RWPE2 (cell line): ENCODE data around the gene TOR1A.
A peak's percentile ranks its signal among the peaks of the same experiment; 100 is the strongest.

Source experiments
- ATAC-seq: fragments of 200-7000 bp; cut with Tn5 transposase; 3 replicates; pipeline ENCODE4 v1.9.1; 2021; ENCODE audit warnings: low read depth
- DNase-seq: peaks from one replicate; pipeline ENCODE4 v3.0.0-alpha.2; 2020; ENCODE audit warnings: low spot score
- H3K27ac ChIP-seq: fragments of 450-650 bp; 2 replicates; pipeline ENCODE4 v1.5.1; 2017; ENCODE audit warnings: mild to moderate bottlenecking; ENCODE audit not compliant: poor library complexity, severe bottlenecking
- H3K27me3 ChIP-seq: fragments of 250-450 bp; sonication (Bioruptor Pico); 2 replicates; pipeline ENCODE4 v1.5.1; 2021; ENCODE audit warnings: mild to moderate bottlenecking, moderate library complexity; ENCODE audit not compliant: insufficient read depth, poor library complexity, severe bottlenecking
- H3K36me3 ChIP-seq: fragments of 250-450 bp; sonication (Bioruptor Pico); 2 replicates; pipeline ENCODE4 v1.5.1; 2020; ENCODE audit warnings: low read depth, mild to moderate bottlenecking, moderate library complexity
- H3K4me1 ChIP-seq: fragments of 250-450 bp; sonication (Bioruptor Pico); 2 replicates; pipeline ENCODE4 v1.5.1; 2021; ENCODE audit warnings: mild to moderate bottlenecking, moderate library complexity; ENCODE audit not compliant: insufficient read depth, poor library complexity, severe bottlenecking
- H3K4me3 ChIP-seq: fragments of 250-450 bp; sonication (Bioruptor Pico); 2 replicates; pipeline ENCODE4 v1.5.1; 2021; ENCODE audit warnings: mild to moderate bottlenecking, moderate library complexity; ENCODE audit not compliant: severe bottlenecking
- H3K9me3 ChIP-seq: fragments of 250-450 bp; sonication (Bioruptor Pico); 2 replicates; pipeline ENCODE4 v1.5.1; 2021; ENCODE audit warnings: mild to moderate bottlenecking, moderate library complexity; ENCODE audit not compliant: severe bottlenecking
- CTCF ChIP-seq: fragments of 450-650 bp; IDR thresholded peaks from one replicate; pipeline ENCODE4 v1.5.1; 2017; ENCODE audit warnings: mild to moderate bottlenecking, moderate library complexity; ENCODE audit not compliant: poor library complexity, severe bottlenecking

Gene TOR1A

GRCh38 chr9:129823935-129824601, at the start of gene TOR1A:
Gene TOR1A (minus strand): TSS chr9:129824136. CDS start chr9:129824085, 51 bp downstream.
- H3K4me1 ChIP-seq: no peaks in the 10 kb centered on the region
- no peaks in the 10 kb centered on the region for H3K9me3 ChIP-seq
- H3K4me3 ChIP-seq: peak within 1 kb of the TSS; percentile 76
- TF ChIP-seq CTCF: no peak
- peak within 1 kb of the TSS; percentile 65 for H3K27ac ChIP-seq
- DNase-seq (peak; percentile 84), ATAC-seq (peak; percentile 86)
- H3K36me3 ChIP-seq: peaks cover 41% of the 10 kb centered on the region
- no peaks in the 10 kb centered on the region for H3K27me3 ChIP-seq

GRCh38 chr9:129871046-129871445, 47.1 kb upstream of the TOR1A start:
- ATAC-seq (no peak), DNase-seq (no peak)
- Histone ChIP-seq H3K9me3 (no peaks in the 10 kb centered on the region), H3K36me3 (no peaks in the 10 kb centered on the region), H3K27ac (no peak overlapping the region), H3K4me1 (no peaks in the 10 kb centered on the region), H3K4me3 (no peak overlapping the region), H3K27me3 (no peaks in the 10 kb centered on the region)
- TF ChIP-seq CTCF: no peak

- Histone ChIP-seq H3K4me3 (no peak overlapping the region), H3K9me3 (no peaks in the 10 kb centered on the region), H3K27ac (no peak overlapping the region), H3K36me3 (peaks cover 5% of the 10 kb centered on the region), H3K4me1 (no peaks in the 10 kb centered on the region), H3K27me3 (no peaks in the 10 kb centered on the region)
- TF ChIP-seq CTCF: no peak
- ATAC-seq (no peak), DNase-seq (no peak)
Observed at GRCh38 chr9:129869585-129870501, 45.9 kb upstream of the TOR1A start.

GRCh38 chr9:129868872-129869486, 45.0 kb upstream of the TOR1A start:
- Histone ChIP-seq H3K4me1 (no peaks in the 10 kb centered on the region), H3K27me3 (no peaks in the 10 kb centered on the region), H3K4me3 (no peak overlapping the region), H3K27ac (no peak overlapping the region), H3K9me3 (no peaks in the 10 kb centered on the region), H3K36me3 (peaks cover 7% of the 10 kb centered on the region)
- ATAC-seq (peak; percentile 51; the same call in 2 of the 3 replicates), DNase-seq (no peak)
- no peak for TF ChIP-seq CTCF
